Colonic mucosa (tissue), 4 donors: ENCODE measurements around the gene FKBP2. TPM values are rescaled to one million over a fixed set of nuclear protein-coding genes. Genes with fewer than 3 reads are reported as not detected.

Source experiments
- DNase-seq: peaks from one replicate; pipeline ENCODE4 v3.0.0-alpha.2; 2020
- H3K27ac ChIP-seq: fragments of 200-600 bp; one replicate; pipeline ENCODE4 v1.8.0; 2021
- H3K27me3 ChIP-seq: fragments of 200-600 bp; one replicate; pipeline ENCODE4 v1.8.0; 2021
- H3K36me3 ChIP-seq: fragments of 200-600 bp; one replicate; pipeline ENCODE4 v1.8.0; 2021
- H3K4me1 ChIP-seq: fragments of 200-600 bp; one replicate; pipeline ENCODE4 v1.8.0; 2021; ENCODE audit warnings: mild to moderate bottlenecking
- H3K4me3 ChIP-seq: fragments of 200-600 bp; one replicate; pipeline ENCODE4 v1.8.0; 2021
- H3K9ac ChIP-seq, 2 donors: one replicate each; pipeline ENCODE4 v1.7.0; 2013; ENCODE audit warnings: control low read depth in 2 of 2, low read depth in 2 of 2, low read length in 2 of 2
- H3K9me3 ChIP-seq: fragments of 200-600 bp; one replicate; pipeline ENCODE4 v1.8.0; 2021
- intact Hi-C: fragments of 100-400 bp; cut with DNase I; formaldehyde crosslinking; loops from one replicate; pipeline ENCODE4 v1.14.1; 2022
- total RNA-seq, 2 donors: library from RNA; stranded (reverse); fragmentation: NEBNext Ultra II Directional in 1 of 2; extraction: Animal tissue kit (Norgen Biotek cat#: 25700) in 1 of 2; gene quantifications; one replicate each; pipeline ENCODE4 v1.2.1, GENCODE V29; 2021
- TF ChIP-seq, protein P1 (sequence below): fragments of 200-600 bp; IDR thresholded peaks from one replicate; pipeline ENCODE4 v1.8.0; 2022; ENCODE audit warnings: antibody characterized with exemption, mild to moderate bottlenecking
- donor health status: healthy.
- donor health status: DM: no; HTN: no; CAD: no.
- donor health status: DM: no; HTN: no; CAD: no.

Gene FKBP2
- total RNA-seq, 2 donors from 2014 or later = 71.7 to 104 TPM

DNA sequence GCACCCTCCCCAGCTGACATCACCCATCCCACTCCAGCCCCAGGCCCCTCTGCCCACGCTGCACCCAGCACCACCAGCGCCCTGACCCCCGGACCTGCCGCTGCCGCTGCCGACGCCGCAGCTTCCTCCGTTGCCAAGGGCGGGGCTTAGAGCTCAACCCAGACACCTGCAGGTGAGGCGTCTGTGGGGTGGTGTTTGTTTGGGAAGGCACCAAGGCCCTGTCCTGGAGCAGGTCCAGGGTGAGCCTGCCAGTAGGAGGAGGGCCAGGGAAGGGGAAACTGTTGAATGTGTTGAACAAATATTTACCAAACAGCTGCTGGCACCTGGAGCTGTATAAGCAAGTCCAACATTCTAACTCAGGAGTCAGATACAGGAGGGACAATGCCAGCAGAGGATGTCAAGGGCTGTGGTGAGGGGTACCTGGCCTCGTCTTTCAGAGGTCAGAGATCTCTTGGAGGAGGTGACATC is 3.4 kb upstream of the FKBP2 start:
- intact Hi-C loops = no loop called here
- H3K4me3 ChIP-seq = no peak overlapping the region
- H3K27ac ChIP-seq = peak overlapping the region; percentile 77
- no peaks in the 10 kb centered on the region for H3K36me3 ChIP-seq
- DNase-seq = peak; percentile 95
- no peaks in the 10 kb centered on the region for H3K27me3 ChIP-seq
- H3K9me3 ChIP-seq = no peaks in the 10 kb centered on the region
- peaks cover 23% of the 10 kb centered on the region for H3K4me1 ChIP-seq
- TF ChIP-seq, protein P1, sequence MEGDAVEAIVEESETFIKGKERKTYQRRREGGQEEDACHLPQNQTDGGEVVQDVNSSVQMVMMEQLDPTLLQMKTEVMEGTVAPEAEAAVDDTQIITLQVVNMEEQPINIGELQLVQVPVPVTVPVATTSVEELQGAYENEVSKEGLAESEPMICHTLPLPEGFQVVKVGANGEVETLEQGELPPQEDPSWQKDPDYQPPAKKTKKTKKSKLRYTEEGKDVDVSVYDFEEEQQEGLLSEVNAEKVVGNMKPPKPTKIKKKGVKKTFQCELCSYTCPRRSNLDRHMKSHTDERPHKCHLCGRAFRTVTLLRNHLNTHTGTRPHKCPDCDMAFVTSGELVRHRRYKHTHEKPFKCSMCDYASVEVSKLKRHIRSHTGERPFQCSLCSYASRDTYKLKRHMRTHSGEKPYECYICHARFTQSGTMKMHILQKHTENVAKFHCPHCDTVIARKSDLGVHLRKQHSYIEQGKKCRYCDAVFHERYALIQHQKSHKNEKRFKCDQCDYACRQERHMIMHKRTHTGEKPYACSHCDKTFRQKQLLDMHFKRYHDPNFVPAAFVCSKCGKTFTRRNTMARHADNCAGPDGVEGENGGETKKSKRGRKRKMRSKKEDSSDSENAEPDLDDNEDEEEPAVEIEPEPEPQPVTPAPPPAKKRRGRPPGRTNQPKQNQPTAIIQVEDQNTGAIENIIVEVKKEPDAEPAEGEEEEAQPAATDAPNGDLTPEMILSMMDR = no peak
- H3K9ac ChIP-seq = peak overlapping the region; percentile 8 to 91

DNA sequence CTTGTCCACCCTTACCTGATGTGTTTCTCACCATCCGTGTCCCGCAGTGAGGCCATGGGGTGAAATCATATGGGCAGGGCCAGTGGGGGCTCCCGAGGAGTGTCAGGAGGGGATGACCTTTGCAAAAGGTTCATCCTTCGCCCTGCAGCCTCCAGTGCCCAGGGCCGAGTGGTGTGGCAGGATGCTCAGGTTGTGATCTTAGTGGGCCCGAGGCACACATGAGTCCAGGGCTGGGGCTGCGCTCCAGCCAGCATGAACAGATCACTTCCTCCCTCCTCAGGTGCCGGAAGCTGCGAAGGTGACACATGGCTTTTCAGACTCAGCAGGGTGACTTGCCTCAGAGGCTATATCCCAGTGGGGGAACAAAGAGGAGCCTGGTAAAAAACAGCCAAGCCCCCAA is 2.8 kb upstream of the FKBP2 start:
- peak overlapping the region; percentile 77 for H3K27ac ChIP-seq
- no peak for DNase-seq
- TF ChIP-seq, protein P1 = no peak
- no peaks in the 10 kb centered on the region for H3K27me3 ChIP-seq
- no peaks in the 10 kb centered on the region for H3K9me3 ChIP-seq
- no peaks in the 10 kb centered on the region for H3K36me3 ChIP-seq
- H3K9ac ChIP-seq = peak overlapping the region; percentile 8 to 91
- intact Hi-C loops = no loop called here
- H3K4me3 ChIP-seq = no peak overlapping the region
- H3K4me1 ChIP-seq = peaks cover 26% of the 10 kb centered on the region

DNA sequence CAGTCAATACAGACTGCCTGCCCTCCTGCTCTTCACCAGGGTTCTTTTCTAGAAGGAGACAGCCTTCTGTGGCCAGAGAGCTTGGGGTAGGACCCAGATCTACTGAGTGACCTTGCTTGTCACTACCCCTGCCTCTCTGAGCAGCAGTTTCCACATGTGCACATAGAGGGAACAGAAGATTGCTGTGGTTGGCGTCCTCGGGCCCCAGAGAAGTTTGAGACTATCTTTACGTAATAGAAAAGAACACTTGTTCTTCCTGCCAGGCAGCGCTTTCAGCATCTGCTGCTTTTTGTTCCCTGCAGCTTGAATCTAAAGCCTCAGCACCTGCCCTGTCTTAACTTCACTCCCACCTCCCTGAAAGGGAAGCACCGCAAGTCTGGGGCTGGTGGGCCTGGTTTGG is 1.9 kb upstream of the FKBP2 start:
- H3K27me3 ChIP-seq = no peaks in the 10 kb centered on the region
- H3K36me3 ChIP-seq = no peaks in the 10 kb centered on the region
- intact Hi-C loops = no loop called here
- peaks cover 26% of the 10 kb centered on the region for H3K4me1 ChIP-seq
- DNase-seq = no peak
- no peak overlapping the region for H3K4me3 ChIP-seq
- H3K9ac ChIP-seq = peak overlapping the region in 1 of 2 donors; percentile 91
- TF ChIP-seq, protein P1 = no peak
- H3K27ac ChIP-seq = peak overlapping the region; percentile 98
- no peaks in the 10 kb centered on the region for H3K9me3 ChIP-seq

DNA sequence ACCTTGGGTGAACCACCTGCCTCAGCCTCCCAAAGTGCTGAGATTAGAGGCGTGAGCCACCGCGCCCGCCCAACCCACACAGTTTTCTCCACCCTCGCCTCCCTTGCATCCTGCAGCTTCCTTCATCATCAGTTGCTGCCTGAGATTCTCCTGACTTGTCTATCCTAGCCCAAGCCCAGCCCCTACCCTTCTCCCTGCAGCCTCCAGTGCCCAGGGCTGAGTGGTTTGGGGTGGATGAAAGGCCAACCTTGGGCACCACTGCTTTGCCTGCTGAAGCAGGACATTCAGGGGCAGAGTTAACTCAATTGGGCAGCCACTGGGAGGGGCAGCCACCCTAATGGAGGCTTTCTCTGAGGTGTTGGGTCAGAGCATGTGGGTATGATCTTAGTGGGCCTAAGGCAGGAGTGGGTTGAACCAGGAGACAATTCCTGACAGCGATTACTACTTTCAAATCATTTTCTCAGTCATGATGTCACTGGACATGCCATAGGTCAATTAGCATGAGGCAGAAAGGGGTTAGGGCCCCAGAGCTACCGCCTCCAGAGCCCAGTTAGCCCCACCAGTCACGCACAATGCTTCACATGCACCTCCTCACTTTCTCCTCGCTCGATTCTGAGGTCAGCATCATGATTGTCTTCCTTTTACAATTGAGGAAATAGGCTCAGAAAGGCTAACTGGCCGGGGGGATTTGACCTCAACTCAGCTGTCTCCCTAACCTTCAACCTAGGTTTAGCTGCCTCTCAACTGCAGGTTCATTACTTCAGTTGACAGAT is 1.0 kb upstream of the FKBP2 start:
- H3K9ac ChIP-seq = peak overlapping the region; percentile 84 to 94
- DNase-seq = no peak
- peak overlapping the region; percentile 95 for H3K4me3 ChIP-seq
- peaks cover 26% of the 10 kb centered on the region for H3K4me1 ChIP-seq
- intact Hi-C loops = no loop called here
- H3K27me3 ChIP-seq = no peaks in the 10 kb centered on the region
- no peaks in the 10 kb centered on the region for H3K36me3 ChIP-seq
- no peaks in the 10 kb centered on the region for H3K9me3 ChIP-seq
- TF ChIP-seq, protein P1 = no peak
- H3K27ac ChIP-seq = peak overlapping the region; percentile 98

DNA sequence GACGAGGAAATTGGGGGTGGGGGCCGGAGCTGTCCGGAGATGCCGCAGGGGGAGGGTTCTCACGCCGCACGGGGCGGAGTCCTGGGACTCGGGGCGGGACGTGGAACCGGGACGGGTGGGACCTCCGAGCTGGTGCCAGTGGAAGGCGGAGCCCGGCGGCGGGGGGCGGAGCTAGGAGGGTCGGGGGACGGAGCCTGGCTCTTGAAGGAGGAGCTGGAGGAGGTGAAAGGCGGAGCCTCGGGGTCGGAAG is 271 bp downstream of the FKBP2 start:
- H3K9ac ChIP-seq = peak overlapping the region; percentile 84 to 86
- intact Hi-C loops = no loop called here
- TF ChIP-seq, protein P1 = no peak

More for the DNA sequence above, 271 bp downstream of the FKBP2 start:
- no peaks in the 10 kb centered on the region for H3K27me3 ChIP-seq
- H3K4me1 ChIP-seq = peaks cover 20% of the 10 kb centered on the region
- peak; percentile 100 for DNase-seq
- peak overlapping the region; percentile 98 for H3K27ac ChIP-seq
- H3K9me3 ChIP-seq = no peaks in the 10 kb centered on the region
- H3K4me3 ChIP-seq = peak overlapping the region; percentile 95
- H3K36me3 ChIP-seq = no peaks in the 10 kb centered on the region
